ENCODE results near the gene ACRV1. TPM values are rescaled to one million over a fixed set of nuclear protein-coding genes. Genes with fewer than 3 reads are reported as not detected.

Gene ACRV1, protein sequence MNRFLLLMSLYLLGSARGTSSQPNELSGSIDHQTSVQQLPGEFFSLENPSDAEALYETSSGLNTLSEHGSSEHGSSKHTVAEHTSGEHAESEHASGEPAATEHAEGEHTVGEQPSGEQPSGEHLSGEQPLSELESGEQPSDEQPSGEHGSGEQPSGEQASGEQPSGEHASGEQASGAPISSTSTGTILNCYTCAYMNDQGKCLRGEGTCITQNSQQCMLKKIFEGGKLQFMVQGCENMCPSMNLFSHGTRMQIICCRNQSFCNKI
- polyA plus RNA-seq (2013, experiment 1 of 2): 0.04 TPM
- 0.01 TPM for polyA plus RNA-seq (2013, experiment 2 of 2)

DNA sequence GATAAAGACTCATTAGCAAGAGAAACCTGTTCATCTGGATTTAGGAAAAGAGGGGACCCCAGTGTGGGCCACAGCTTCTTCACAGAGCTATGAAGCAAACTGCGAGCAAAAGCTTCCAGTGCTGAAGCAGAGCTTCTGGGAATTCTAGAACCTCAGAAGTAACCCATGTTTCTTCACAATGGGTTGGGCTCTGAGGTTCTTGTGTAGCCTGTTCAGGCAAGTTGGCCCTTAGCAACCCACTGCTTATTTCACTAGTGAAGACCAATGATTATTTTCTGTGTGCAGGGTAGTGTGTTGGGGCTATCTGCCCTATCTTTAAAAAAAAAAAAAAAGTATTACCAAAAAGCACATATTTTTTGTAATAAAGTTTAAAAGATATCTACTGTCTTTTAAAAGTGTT is at the start of gene ACRV1:
TSS of gene ACRV1 (minus strand) at position 101 of the 400 bp plus-strand sequence. CDS start at position 34, 67 bp downstream.
- H3K18ac ChIP-seq (ENCODE audit: low read length): no peak within 1 kb of the TSS
- no peak within 1 kb of the TSS for H3K4me3 ChIP-seq (ENCODE audit: low read length in 2 of 2)
- H3K9me3 ChIP-seq (replicated peaks in 1 of 2; ENCODE audit: control insufficient read depth in 2 of 2, insufficient read depth in 1 of 2, low read depth in 1 of 2, low read length in 2 of 2): peaks cover 0 to 3% of the 10 kb centered on the region in 2 donors
- no peak within 1 kb of the TSS for H3K23ac ChIP-seq (ENCODE audit: low read depth, low read length, poor library complexity)
- no peak for DNase-seq (ENCODE audit: low spot score)
- H4K91ac ChIP-seq (ENCODE audit: low read depth, low read length, poor library complexity): no peak within 1 kb of the TSS
- no peak within 1 kb of the TSS for H2AFZ ChIP-seq (ENCODE audit: low read length)
- no peak within 1 kb of the TSS for H2BK12ac ChIP-seq (ENCODE audit: low read length)
- no peaks in the 10 kb centered on the region for H3K79me1 ChIP-seq (ENCODE audit: low read depth, low read length)
- no peak within 1 kb of the TSS for H3K9ac ChIP-seq (ENCODE audit: low read depth, low read length, poor library complexity)
- no peak within 1 kb of the TSS for H3K14ac ChIP-seq (ENCODE audit: low read length)
- H3K36me3 ChIP-seq (replicated peaks in 1 of 2; ENCODE audit: control insufficient read depth in 2 of 2, insufficient read depth in 2 of 2, low read length in 2 of 2): peaks cover 12 to 76% of the 10 kb centered on the region in 2 donors
- H3K4me2 ChIP-seq (ENCODE audit: insufficient read depth, low read length, poor library complexity, severe bottlenecking): no peak within 1 kb of the TSS
- H3K4me1 ChIP-seq (ENCODE audit: control insufficient read depth in 2 of 2, insufficient read depth in 1 of 2, low read depth in 1 of 2, low read length in 2 of 2): no peaks in the 10 kb centered on the region
- no peak within 1 kb of the TSS for H4K8ac ChIP-seq (ENCODE audit: low read depth, low read length)
- no peak within 1 kb of the TSS for H2BK15ac ChIP-seq (ENCODE audit: low read length)
- H3K27me3 ChIP-seq (ENCODE audit: control insufficient read depth in 3 of 3, insufficient read depth in 3 of 3, low read depth in 1 of 3, low read length in 3 of 3): no peaks in the 10 kb centered on the region
- H2BK120ac ChIP-seq (ENCODE audit: low read depth, low read length): no peak within 1 kb of the TSS
- H3K4ac ChIP-seq (ENCODE audit: low read length): no peak within 1 kb of the TSS
- H2BK5ac ChIP-seq (ENCODE audit: low read length): no peak within 1 kb of the TSS
- WGBS, 2 donors (ENCODE audit: extremely low coverage in 2 of 2, insufficient read length in 2 of 2, insufficient replicate concordance in 1 of 2): no CpG with 5 or more reads among the region's 1 CpG
- H2AK5ac ChIP-seq (ENCODE audit: low read depth, low read length): no peak within 1 kb of the TSS
- H3K27ac ChIP-seq (replicated peaks; ENCODE audit: low read length): no peak within 1 kb of the TSS

DNA sequence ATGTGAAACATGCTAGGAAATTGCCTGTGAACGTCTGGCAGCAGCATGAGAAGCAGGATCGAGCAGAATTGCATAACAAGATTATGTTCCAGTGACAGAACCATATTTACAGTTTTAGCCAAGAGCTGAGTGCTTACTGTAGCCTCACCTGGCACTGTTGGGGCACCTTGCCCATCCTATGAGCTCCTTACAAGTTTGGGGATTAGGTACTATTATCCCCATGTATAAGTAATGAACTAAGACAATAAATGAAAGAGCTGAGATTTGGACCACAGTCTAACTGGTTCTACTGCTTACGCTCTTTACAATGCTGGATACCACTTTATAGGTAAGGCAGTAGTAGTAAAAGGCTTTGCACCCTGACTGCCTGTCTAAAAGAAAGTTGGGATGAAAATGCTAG is 48.3 kb upstream of the ACRV1 start:
- WGBS, 2 donors (ENCODE audit: extremely low coverage in 2 of 2, insufficient read length in 2 of 2, insufficient replicate concordance in 1 of 2): no CpG with 5 or more reads among the region's 3 CpGs
- H3K27ac ChIP-seq (replicated peaks; ENCODE audit: low read length): no peak overlapping the region
- peaks cover 0 to 23% (median 0%) of the 10 kb centered on the region in 3 experiments for H3K27me3 ChIP-seq (ENCODE audit: control insufficient read depth in 3 of 3, insufficient read depth in 3 of 3, low read depth in 1 of 3, low read length in 3 of 3)
- no peak overlapping the region for H3K4me3 ChIP-seq (ENCODE audit: low read length in 2 of 2)
- peaks cover 0 to under 1% of the 10 kb centered on the region in 2 donors for H3K9me3 ChIP-seq (replicated peaks in 1 of 2; ENCODE audit: control insufficient read depth in 2 of 2, insufficient read depth in 1 of 2, low read depth in 1 of 2, low read length in 2 of 2)
- no peak overlapping the region for H2BK120ac ChIP-seq (ENCODE audit: low read depth, low read length)
- H3K9ac ChIP-seq (ENCODE audit: low read depth, low read length, poor library complexity): no peak overlapping the region
- H4K8ac ChIP-seq (ENCODE audit: low read depth, low read length): no peak overlapping the region
- no peak overlapping the region for H3K4ac ChIP-seq (ENCODE audit: low read length)
- no peak for DNase-seq (ENCODE audit: low spot score)
- no peak overlapping the region for H2BK5ac ChIP-seq (ENCODE audit: low read length)
- H3K23ac ChIP-seq (ENCODE audit: low read depth, low read length, poor library complexity): no peak overlapping the region
- H3K4me2 ChIP-seq (ENCODE audit: insufficient read depth, low read length, poor library complexity, severe bottlenecking): no peak overlapping the region
- H2AFZ ChIP-seq (ENCODE audit: low read length): no peak overlapping the region
- no peaks in the 10 kb centered on the region for H3K4me1 ChIP-seq (ENCODE audit: control insufficient read depth in 2 of 2, insufficient read depth in 1 of 2, low read depth in 1 of 2, low read length in 2 of 2)
- no peak overlapping the region for H3K18ac ChIP-seq (ENCODE audit: low read length)
- no peak overlapping the region for H4K91ac ChIP-seq (ENCODE audit: low read depth, low read length, poor library complexity)
- no peak overlapping the region for H2BK15ac ChIP-seq (ENCODE audit: low read length)
- H2AK5ac ChIP-seq (ENCODE audit: low read depth, low read length): no peak overlapping the region
- H3K36me3 ChIP-seq (replicated peaks in 1 of 2; ENCODE audit: control insufficient read depth in 2 of 2, insufficient read depth in 2 of 2, low read length in 2 of 2): no peaks in the 10 kb centered on the region
- H2BK12ac ChIP-seq (ENCODE audit: low read length): no peak overlapping the region
- no peak overlapping the region for H3K14ac ChIP-seq (ENCODE audit: low read length)
- no peaks in the 10 kb centered on the region for H3K79me1 ChIP-seq (ENCODE audit: low read depth, low read length)

DNA sequence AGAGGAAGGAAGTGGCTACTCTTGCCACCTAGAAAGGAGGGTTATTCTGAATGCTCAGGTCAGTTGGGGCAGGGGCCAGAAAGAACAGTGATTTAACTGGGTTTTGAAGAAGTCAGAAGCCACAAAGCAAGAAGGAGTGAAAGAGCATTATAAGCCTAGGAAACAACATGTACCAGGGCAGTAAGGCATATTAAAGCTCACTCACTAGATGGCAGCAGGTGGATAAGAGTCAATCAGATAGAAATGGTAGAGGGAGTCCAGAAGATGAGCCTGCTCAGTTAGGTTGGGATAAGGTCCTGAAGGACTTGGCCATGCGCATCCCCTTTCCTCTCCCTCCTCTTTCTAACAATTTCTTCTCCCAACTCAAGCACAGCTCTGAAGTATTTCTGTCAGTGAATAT is 43.5 kb upstream of the ACRV1 start:
- no peak for DNase-seq (ENCODE audit: low spot score)
- Histone ChIP-seq H2BK15ac (ENCODE audit: low read length) (no peak overlapping the region), H3K4me3 (ENCODE audit: low read length in 2 of 2) (no peak overlapping the region), H3K4me2 (ENCODE audit: insufficient read depth, low read length, poor library complexity, severe bottlenecking) (no peak overlapping the region), H3K23ac (ENCODE audit: low read depth, low read length, poor library complexity) (no peak overlapping the region), H3K9me3 (replicated peaks in 1 of 2; ENCODE audit: control insufficient read depth in 2 of 2, insufficient read depth in 1 of 2, low read depth in 1 of 2, low read length in 2 of 2) (no peaks in the 10 kb centered on the region), H3K18ac (ENCODE audit: low read length) (no peak overlapping the region), H3K9ac (ENCODE audit: low read depth, low read length, poor library complexity) (no peak overlapping the region), H2BK12ac (ENCODE audit: low read length) (no peak overlapping the region), H4K91ac (ENCODE audit: low read depth, low read length, poor library complexity) (no peak overlapping the region), H3K27me3 (ENCODE audit: control insufficient read depth in 3 of 3, insufficient read depth in 3 of 3, low read depth in 1 of 3, low read length in 3 of 3) (peaks cover 0 to 7% (median 0%) of the 10 kb centered on the region in 3 experiments), H3K4ac (ENCODE audit: low read length) (no peak overlapping the region), H3K36me3 (replicated peaks in 1 of 2; ENCODE audit: control insufficient read depth in 2 of 2, insufficient read depth in 2 of 2, low read length in 2 of 2) (no peaks in the 10 kb centered on the region), H3K14ac (ENCODE audit: low read length) (no peak overlapping the region), H3K27ac (replicated peaks; ENCODE audit: low read length) (no peak overlapping the region), H2AFZ (ENCODE audit: low read length) (no peak overlapping the region), H2AK5ac (ENCODE audit: low read depth, low read length) (no peak overlapping the region), H2BK120ac (ENCODE audit: low read depth, low read length) (no peak overlapping the region), H3K4me1 (ENCODE audit: control insufficient read depth in 2 of 2, insufficient read depth in 1 of 2, low read depth in 1 of 2, low read length in 2 of 2) (peaks cover 0 to 3% of the 10 kb centered on the region in 2 donors), H2BK5ac (ENCODE audit: low read length) (no peak overlapping the region), H3K79me1 (ENCODE audit: low read depth, low read length) (no peaks in the 10 kb centered on the region), H4K8ac (ENCODE audit: low read depth, low read length) (no peak overlapping the region)
- WGBS, 2 donors (ENCODE audit: extremely low coverage in 2 of 2, insufficient read length in 2 of 2, insufficient replicate concordance in 1 of 2): no CpG with 5 or more reads among the region's 1 CpG

DNA sequence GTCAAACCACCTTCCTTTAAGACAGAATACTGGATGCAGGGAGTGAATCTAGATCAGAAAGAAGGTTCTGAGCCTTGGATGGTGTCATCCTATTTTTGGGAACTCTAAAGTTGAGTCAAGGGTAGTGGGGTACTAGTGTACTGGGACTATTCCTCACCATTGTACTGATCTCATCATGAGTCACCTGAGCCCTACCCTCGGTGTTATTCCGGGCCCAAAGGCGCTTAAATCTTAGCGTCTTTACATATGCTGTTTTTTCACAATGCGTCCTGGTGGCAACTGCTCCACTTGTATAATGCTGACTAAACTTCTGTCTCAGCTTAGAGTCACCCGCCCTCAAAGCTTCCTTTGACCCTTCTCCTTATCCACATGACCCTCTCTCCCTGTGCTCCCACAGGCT is 40.1 kb upstream of the ACRV1 start:
- no peaks in the 10 kb centered on the region for H3K79me1 ChIP-seq (ENCODE audit: low read depth, low read length)

More for the DNA sequence above, 40.1 kb upstream of the ACRV1 start:
- Histone ChIP-seq H3K4ac (ENCODE audit: low read length) (no peak overlapping the region), H3K4me2 (ENCODE audit: insufficient read depth, low read length, poor library complexity, severe bottlenecking) (no peak overlapping the region), H3K14ac (ENCODE audit: low read length) (no peak overlapping the region), H2BK120ac (ENCODE audit: low read depth, low read length) (no peak overlapping the region), H2BK5ac (ENCODE audit: low read length) (no peak overlapping the region), H2BK15ac (ENCODE audit: low read length) (no peak overlapping the region), H3K27me3 (ENCODE audit: control insufficient read depth in 3 of 3, insufficient read depth in 3 of 3, low read depth in 1 of 3, low read length in 3 of 3) (no peaks in the 10 kb centered on the region), H3K4me1 (ENCODE audit: control insufficient read depth in 2 of 2, insufficient read depth in 1 of 2, low read depth in 1 of 2, low read length in 2 of 2) (peaks cover 0 to 3% of the 10 kb centered on the region in 2 donors), H3K9me3 (replicated peaks in 1 of 2; ENCODE audit: control insufficient read depth in 2 of 2, insufficient read depth in 1 of 2, low read depth in 1 of 2, low read length in 2 of 2) (no peaks in the 10 kb centered on the region), H3K4me3 (ENCODE audit: low read length in 2 of 2) (no peak overlapping the region), H3K27ac (replicated peaks; ENCODE audit: low read length) (no peak overlapping the region), H2BK12ac (ENCODE audit: low read length) (no peak overlapping the region), H3K36me3 (replicated peaks in 1 of 2; ENCODE audit: control insufficient read depth in 2 of 2, insufficient read depth in 2 of 2, low read length in 2 of 2) (no peaks in the 10 kb centered on the region), H3K9ac (ENCODE audit: low read depth, low read length, poor library complexity) (no peak overlapping the region), H2AK5ac (ENCODE audit: low read depth, low read length) (no peak overlapping the region), H4K91ac (ENCODE audit: low read depth, low read length, poor library complexity) (no peak overlapping the region), H2AFZ (ENCODE audit: low read length) (no peak overlapping the region), H3K18ac (ENCODE audit: low read length) (no peak overlapping the region), H3K23ac (ENCODE audit: low read depth, low read length, poor library complexity) (no peak overlapping the region), H4K8ac (ENCODE audit: low read depth, low read length) (no peak overlapping the region)
- DNase-seq (ENCODE audit: low spot score): no peak
- no CpG with 5 or more reads among the region's 6 CpGs for WGBS, 2 donors (ENCODE audit: extremely low coverage in 2 of 2, insufficient read length in 2 of 2, insufficient replicate concordance in 1 of 2)
